Neural cell (in vitro differentiated cells): ENCODE data around the gene IFNK. TPM values are rescaled to one million over a fixed set of nuclear protein-coding genes. Genes with fewer than 3 reads are reported as not detected.

ENCODE experiments used
- H2AFZ ChIP-seq: fragments of 200-600, 300-800 bp; sonication (generic), shearing (Covaris generic); 2 replicates; pipeline ENCODE4 v1.6.0; 2014; ENCODE audit warnings: low read depth, mild to moderate bottlenecking, antibody characterized with exemption, low read length, moderate library complexity
- H3F3A ChIP-seq: fragments of 200-600 bp; shearing (Covaris generic); 2 replicates; pipeline ENCODE4 v1.6.1; 2016; ENCODE audit warnings: mild to moderate bottlenecking, moderate library complexity, mixed read lengths, antibody characterized with exemption, low read length; ENCODE audit not compliant: insufficient read depth, poor library complexity, severe bottlenecking
- H3K27ac ChIP-seq: fragments of 200-600, 300-800 bp; sonication (generic), shearing (Covaris generic); 2 replicates; pipeline ENCODE4 v1.5.1; 2014; ENCODE audit warnings: mild to moderate bottlenecking, low read length, moderate library complexity
- H3K27me3 ChIP-seq: fragments of 300-800, 200-600 bp; sonication (generic), shearing (Covaris generic); 2 replicates; pipeline ENCODE4 v1.6.0; 2014; ENCODE audit warnings: mild to moderate bottlenecking, low read depth, low read length, moderate library complexity; ENCODE audit not compliant: insufficient read depth
- H3K36me3 ChIP-seq: fragments of 300-800, 200-600 bp; sonication (generic), shearing (Covaris generic); 2 replicates; pipeline ENCODE4 v1.5.1; 2014; ENCODE audit warnings: mild to moderate bottlenecking, antibody characterized with exemption, low read length, moderate library complexity; ENCODE audit not compliant: insufficient read depth
- H3K4me2 ChIP-seq: fragments of 300-800, 200-600 bp; sonication (generic), shearing (Covaris generic); 2 replicates; pipeline ENCODE4 v1.6.0; 2014; ENCODE audit warnings: mild to moderate bottlenecking, low read length
- H3K4me3 ChIP-seq: fragments of 300-800, 200-600 bp; sonication (generic), shearing (Covaris generic); 2 replicates; pipeline ENCODE4 v1.5.1; 2014; ENCODE audit warnings: mild to moderate bottlenecking, low read length, moderate library complexity
- H3K79me2 ChIP-seq: fragments of 200-600 bp; shearing (Covaris generic); replicated peaks from 2 replicates; pipeline ENCODE4 v1.6.0; 2014; ENCODE audit warnings: mild to moderate bottlenecking, low read length, moderate library complexity; ENCODE audit not compliant: insufficient read depth
- H3K9ac ChIP-seq: fragments of 300-800, 200-600 bp; sonication (generic), shearing (Covaris generic); 2 replicates; pipeline ENCODE4 v1.6.1; 2016; ENCODE audit warnings: mild to moderate bottlenecking, low read length, mixed read lengths
- H3K9me2 ChIP-seq: fragments of 200-600 bp; shearing (Covaris generic); 2 replicates; pipeline ENCODE4 v1.6.1; 2016; ENCODE audit warnings: mild to moderate bottlenecking, low read length, mixed read lengths; ENCODE audit not compliant: insufficient read depth
- H3K9me3 ChIP-seq: fragments of 200-600, 300-800 bp; sonication (generic), shearing (Covaris generic); 2 replicates; pipeline ENCODE4 v1.6.1; 2016; ENCODE audit warnings: mild to moderate bottlenecking, mixed run types, low read length, moderate library complexity, mixed read lengths
- H4K20me1 ChIP-seq: fragments of 200-600 bp; shearing (Covaris generic); 2 replicates; pipeline ENCODE4 v1.6.1; 2016; ENCODE audit warnings: mild to moderate bottlenecking, mixed run types; ENCODE audit not compliant: insufficient read depth
- EP300 ChIP-seq: fragments of 450-650 bp; conservative IDR thresholded peaks from 2 replicates; pipeline ENCODE4 v1.6.1; 2014; ENCODE audit warnings: antibody characterized with exemption, mild to moderate bottlenecking, moderate library complexity; ENCODE audit not compliant: poor library complexity, severe bottlenecking
- EZH2 ChIP-seq: fragments of 200-600, 300-800 bp; shearing (Covaris generic), sonication (generic); IDR thresholded peaks from 2 replicates; pipeline ENCODE4 v1.6.1; 2014; ENCODE audit warnings: antibody characterized with exemption, low read length, borderline replicate concordance, mild to moderate bottlenecking; ENCODE audit not compliant: insufficient read depth, poor library complexity, severe bottlenecking
- MXI1 ChIP-seq: fragments of 450-650 bp; conservative IDR thresholded peaks from 2 replicates; pipeline ENCODE4 v1.6.1; 2014; ENCODE audit warnings: antibody characterized with exemption, mild to moderate bottlenecking; ENCODE audit not compliant: poor library complexity, severe bottlenecking
- POLR2AphosphoS5 ChIP-seq: IDR thresholded peaks from 2 replicates; pipeline ENCODE4 v1.6.1; 2012
- RAD21 ChIP-seq: fragments of 450-650 bp; conservative IDR thresholded peaks from 2 replicates; pipeline ENCODE4 v1.6.1; 2014; ENCODE audit warnings: antibody characterized with exemption, mild to moderate bottlenecking, moderate library complexity
- SMC3 ChIP-seq: fragments of 450-650 bp; conservative IDR thresholded peaks from 2 replicates; pipeline ENCODE4 v1.6.1; 2014; ENCODE audit warnings: antibody characterized with exemption, mild to moderate bottlenecking, moderate library complexity; ENCODE audit not compliant: poor library complexity
- TAF1 ChIP-seq: IDR thresholded peaks from 2 replicates; pipeline ENCODE4 v1.6.1; 2012; ENCODE audit warnings: low read depth
- polyA plus RNA-seq: library from polyadenylated mRNA; depleted of rRNA; stranded (reverse); fragments of >200 nt; gene quantifications from 2 replicates; pipeline ENCODE4 v1.2.3, GENCODE V29; 2014
- TF ChIP-seq, protein P1 (sequence below): IDR thresholded peaks from 2 replicates; pipeline ENCODE4 v1.6.1; 2012; ENCODE audit warnings: borderline replicate concordance
- TF ChIP-seq, protein P2 (sequence below): fragments of 450-650 bp; IDR thresholded peaks from 2 replicates; pipeline ENCODE4 v1.5.1; 2014; ENCODE audit warnings: antibody characterized with exemption, mild to moderate bottlenecking, moderate library complexity; ENCODE audit not compliant: poor library complexity, severe bottlenecking

IFNK gene
- polyA plus RNA-seq, 1 donor from 2014 or later = not detected

DNA sequence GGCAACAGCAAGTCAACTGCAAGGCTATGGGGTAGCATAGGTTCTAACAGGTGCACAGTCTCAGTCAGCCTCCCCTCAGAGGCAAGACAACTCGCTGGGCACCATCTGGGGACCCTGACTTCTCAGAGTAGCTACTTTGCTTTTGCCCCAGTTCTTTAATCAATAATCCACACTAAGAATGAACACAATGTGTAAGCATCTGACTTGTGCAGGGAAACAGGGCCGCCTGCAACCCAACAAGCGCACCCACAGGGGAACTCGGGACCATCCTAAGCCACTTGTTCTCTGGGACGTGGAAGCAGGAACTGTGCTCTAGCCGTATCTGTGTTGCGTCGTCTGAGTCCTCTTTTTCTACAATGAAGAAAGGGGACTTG, 3.6 kb downstream of the IFNK start:
- Histone ChIP-seq H3K9ac (no peak overlapping the region), H3F3A (peaks cover 3% of the 10 kb centered on the region), H3K9me2 (no peaks in the 10 kb centered on the region), H3K27me3 (peaks cover 7% of the 10 kb centered on the region), H3K27ac (no peak overlapping the region), H3K36me3 (no peaks in the 10 kb centered on the region), H4K20me1 (no peaks in the 10 kb centered on the region), H3K4me3 (peak overlapping the region; percentile 81), H3K9me3 (no peaks in the 10 kb centered on the region), H3K79me2 (peaks cover 15% of the 10 kb centered on the region), H3K4me2 (peak overlapping the region; percentile 76), H2AFZ (peak overlapping the region; percentile 16)
- TF ChIP-seq, protein P1, sequence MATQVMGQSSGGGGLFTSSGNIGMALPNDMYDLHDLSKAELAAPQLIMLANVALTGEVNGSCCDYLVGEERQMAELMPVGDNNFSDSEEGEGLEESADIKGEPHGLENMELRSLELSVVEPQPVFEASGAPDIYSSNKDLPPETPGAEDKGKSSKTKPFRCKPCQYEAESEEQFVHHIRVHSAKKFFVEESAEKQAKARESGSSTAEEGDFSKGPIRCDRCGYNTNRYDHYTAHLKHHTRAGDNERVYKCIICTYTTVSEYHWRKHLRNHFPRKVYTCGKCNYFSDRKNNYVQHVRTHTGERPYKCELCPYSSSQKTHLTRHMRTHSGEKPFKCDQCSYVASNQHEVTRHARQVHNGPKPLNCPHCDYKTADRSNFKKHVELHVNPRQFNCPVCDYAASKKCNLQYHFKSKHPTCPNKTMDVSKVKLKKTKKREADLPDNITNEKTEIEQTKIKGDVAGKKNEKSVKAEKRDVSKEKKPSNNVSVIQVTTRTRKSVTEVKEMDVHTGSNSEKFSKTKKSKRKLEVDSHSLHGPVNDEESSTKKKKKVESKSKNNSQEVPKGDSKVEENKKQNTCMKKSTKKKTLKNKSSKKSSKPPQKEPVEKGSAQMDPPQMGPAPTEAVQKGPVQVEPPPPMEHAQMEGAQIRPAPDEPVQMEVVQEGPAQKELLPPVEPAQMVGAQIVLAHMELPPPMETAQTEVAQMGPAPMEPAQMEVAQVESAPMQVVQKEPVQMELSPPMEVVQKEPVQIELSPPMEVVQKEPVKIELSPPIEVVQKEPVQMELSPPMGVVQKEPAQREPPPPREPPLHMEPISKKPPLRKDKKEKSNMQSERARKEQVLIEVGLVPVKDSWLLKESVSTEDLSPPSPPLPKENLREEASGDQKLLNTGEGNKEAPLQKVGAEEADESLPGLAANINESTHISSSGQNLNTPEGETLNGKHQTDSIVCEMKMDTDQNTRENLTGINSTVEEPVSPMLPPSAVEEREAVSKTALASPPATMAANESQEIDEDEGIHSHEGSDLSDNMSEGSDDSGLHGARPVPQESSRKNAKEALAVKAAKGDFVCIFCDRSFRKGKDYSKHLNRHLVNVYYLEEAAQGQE = no peak
- TF ChIP-seq POLR2AphosphoS5 = no peak
- no peak for TF ChIP-seq SMC3
- TF ChIP-seq MXI1 = no peak
- no peak for TF ChIP-seq RAD21
- TF ChIP-seq, protein P2, sequence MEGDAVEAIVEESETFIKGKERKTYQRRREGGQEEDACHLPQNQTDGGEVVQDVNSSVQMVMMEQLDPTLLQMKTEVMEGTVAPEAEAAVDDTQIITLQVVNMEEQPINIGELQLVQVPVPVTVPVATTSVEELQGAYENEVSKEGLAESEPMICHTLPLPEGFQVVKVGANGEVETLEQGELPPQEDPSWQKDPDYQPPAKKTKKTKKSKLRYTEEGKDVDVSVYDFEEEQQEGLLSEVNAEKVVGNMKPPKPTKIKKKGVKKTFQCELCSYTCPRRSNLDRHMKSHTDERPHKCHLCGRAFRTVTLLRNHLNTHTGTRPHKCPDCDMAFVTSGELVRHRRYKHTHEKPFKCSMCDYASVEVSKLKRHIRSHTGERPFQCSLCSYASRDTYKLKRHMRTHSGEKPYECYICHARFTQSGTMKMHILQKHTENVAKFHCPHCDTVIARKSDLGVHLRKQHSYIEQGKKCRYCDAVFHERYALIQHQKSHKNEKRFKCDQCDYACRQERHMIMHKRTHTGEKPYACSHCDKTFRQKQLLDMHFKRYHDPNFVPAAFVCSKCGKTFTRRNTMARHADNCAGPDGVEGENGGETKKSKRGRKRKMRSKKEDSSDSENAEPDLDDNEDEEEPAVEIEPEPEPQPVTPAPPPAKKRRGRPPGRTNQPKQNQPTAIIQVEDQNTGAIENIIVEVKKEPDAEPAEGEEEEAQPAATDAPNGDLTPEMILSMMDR = no peak
- TF ChIP-seq TAF1 = no peak
- no peak for TF ChIP-seq EZH2
- no peak for TF ChIP-seq EP300

DNA sequence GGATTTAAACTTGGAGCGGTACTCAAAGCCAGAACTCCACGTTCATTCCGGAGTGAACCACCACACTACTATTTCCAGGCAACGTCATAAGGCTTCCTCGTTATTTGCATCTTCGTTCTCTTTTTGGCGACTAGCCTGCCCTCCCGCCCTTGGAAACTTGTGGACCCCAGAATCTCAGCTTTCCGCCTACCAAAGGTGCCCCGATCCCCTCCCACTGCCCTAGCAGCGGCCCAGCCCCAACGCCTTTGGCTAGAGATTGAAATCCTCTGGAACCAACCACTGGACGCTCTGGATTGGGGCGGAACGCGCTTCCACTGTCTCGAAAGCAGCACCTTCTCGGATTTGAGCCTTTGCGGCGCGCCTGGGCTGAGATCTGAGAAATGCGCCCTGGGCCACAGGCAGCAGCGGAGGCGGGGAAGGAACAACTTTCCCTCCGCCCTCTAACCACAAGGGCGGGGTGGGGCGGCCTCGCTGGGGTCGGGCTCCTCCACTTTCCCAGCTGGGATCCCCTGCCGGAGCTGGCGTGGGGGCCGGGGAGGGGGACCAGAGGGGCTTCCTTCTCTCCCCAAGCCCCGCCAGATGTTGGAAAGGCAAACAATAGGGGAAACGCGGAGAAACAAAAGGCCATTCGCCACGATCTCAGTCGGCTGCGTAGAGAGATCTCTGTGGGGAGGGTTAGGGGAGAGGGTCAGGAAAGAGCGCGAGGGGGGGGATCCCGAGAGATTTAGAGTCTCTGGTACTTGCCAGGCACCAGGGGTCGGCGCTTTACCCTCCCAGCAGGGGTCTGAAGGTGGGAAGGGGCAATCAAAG, 4.2 kb downstream of the IFNK start:
- peak overlapping the region; percentile 81 for H3K4me3 ChIP-seq
- H3K9me3 ChIP-seq = no peaks in the 10 kb centered on the region
- H4K20me1 ChIP-seq = no peaks in the 10 kb centered on the region
- H3K9ac ChIP-seq = peak overlapping the region; percentile 64
- TF ChIP-seq EZH2 (no peak), TAF1 (no peak), EP300 (no peak), POLR2AphosphoS5 (no peak), RAD21 (no peak), MXI1 (no peak), SMC3 (no peak)
- TF ChIP-seq, protein P1 = no peak
- TF ChIP-seq, protein P2 = no peak
- no peaks in the 10 kb centered on the region for H3K9me2 ChIP-seq
- H3K27ac ChIP-seq = no peak overlapping the region
- no peaks in the 10 kb centered on the region for H3K36me3 ChIP-seq
- peaks cover 10% of the 10 kb centered on the region for H3K79me2 ChIP-seq
- peak overlapping the region; percentile 76 for H3K4me2 ChIP-seq
- H2AFZ ChIP-seq = peak overlapping the region; percentile 16
- H3F3A ChIP-seq = peaks cover 3% of the 10 kb centered on the region
- peaks cover 7% of the 10 kb centered on the region for H3K27me3 ChIP-seq
